GM23338 (cell line): ENCODE results near the gene SF3B3. TPM values are rescaled to one million over a fixed set of nuclear protein-coding genes. Genes with fewer than 3 reads are reported as not detected.

Source experiments
- ATAC-seq: fragments of 200-7000 bp; cut with Tn5 transposase; 3 replicates; pipeline ENCODE4 v1.9.1; 2020
- DNase-seq: peaks from one replicate; pipeline ENCODE4 v3.0.0-alpha.2; 2015; ENCODE audit warnings: low spot score
- H2AFZ ChIP-seq: fragments of 200-600 bp; sonication (generic); 2 replicates; pipeline ENCODE4 v1.8.0; 2016; ENCODE audit warnings: antibody characterized with exemption, mild to moderate bottlenecking, moderate library complexity
- H3F3A ChIP-seq: fragments of 200-600 bp; sonication (generic); replicated peaks from 2 replicates; pipeline ENCODE4 v1.8.0; 2017; ENCODE audit warnings: antibody characterized with exemption, mixed run types, low read depth
- H3K27ac ChIP-seq: fragments of 200-600 bp; sonication (generic); 2 replicates; pipeline ENCODE4 v1.6.1; 2016; ENCODE audit warnings: low read depth
- H3K27me3 ChIP-seq: fragments of 200-600 bp; sonication (generic); 2 replicates; pipeline ENCODE4 v1.8.0; 2016; ENCODE audit warnings: mild to moderate bottlenecking, mixed run types, moderate library complexity; ENCODE audit not compliant: insufficient read depth
- H3K36me3 ChIP-seq: fragments of 200-600 bp; sonication (generic); 2 replicates; pipeline ENCODE4 v1.8.0; 2016; ENCODE audit warnings: mild to moderate bottlenecking; ENCODE audit not compliant: insufficient read depth
- H3K4me1 ChIP-seq: fragments of 200-600 bp; sonication (generic); 2 replicates; pipeline ENCODE4 v1.8.0; 2016; ENCODE audit warnings: mild to moderate bottlenecking, moderate library complexity; ENCODE audit not compliant: insufficient read depth
- H3K4me2 ChIP-seq: fragments of 200-600 bp; sonication (generic); 2 replicates; pipeline ENCODE4 v1.7.1; 2017; ENCODE audit warnings: mixed run types
- H3K4me3 ChIP-seq: fragments of 200-600 bp; sonication (generic); 2 replicates; pipeline ENCODE4 v1.6.1; 2016; ENCODE audit warnings: mixed run types
- H3K79me2 ChIP-seq: fragments of 200-600 bp; sonication (generic); replicated peaks from 2 replicates; pipeline ENCODE4 v1.8.0; 2017; ENCODE audit warnings: mild to moderate bottlenecking; ENCODE audit not compliant: insufficient read depth
- H3K9me2 ChIP-seq: fragments of 200-600 bp; sonication (generic); 2 replicates; pipeline ENCODE4 v1.8.0; 2017; ENCODE audit not compliant: insufficient read depth
- H4K20me1 ChIP-seq: fragments of 200-600 bp; sonication (generic); replicated peaks from 2 replicates; pipeline ENCODE4 v1.8.0; 2017; ENCODE audit warnings: mild to moderate bottlenecking; ENCODE audit not compliant: insufficient read depth
- H3K27ac Mint-ChIP-seq: 2 replicates; pipeline ENCODE4 v1.8.0; 2020; ENCODE audit warnings: inconsistent platforms, mild to moderate bottlenecking, moderate library complexity, mixed read lengths
- H3K27me3 Mint-ChIP-seq: 3 replicates; pipeline ENCODE4 v1.8.0; 2022; ENCODE audit warnings: low read depth, mild to moderate bottlenecking, moderate library complexity, mixed read lengths, inconsistent platforms; ENCODE audit not compliant: insufficient read depth, poor library complexity
- H3K36me3 Mint-ChIP-seq: 3 replicates; pipeline ENCODE4 v1.8.0; 2021; ENCODE audit warnings: low read depth, mild to moderate bottlenecking, inconsistent platforms, moderate library complexity, mixed read lengths
- H3K4me1 Mint-ChIP-seq: 3 replicates; pipeline ENCODE4 v1.8.0; 2020; ENCODE audit warnings: mild to moderate bottlenecking, inconsistent platforms, mixed read lengths
- H3K4me3 Mint-ChIP-seq: 3 replicates; pipeline ENCODE4 v1.8.0; 2021; ENCODE audit warnings: moderate library complexity, mild to moderate bottlenecking, inconsistent platforms, mixed read lengths
- H3K9me3 Mint-ChIP-seq: 3 replicates; pipeline ENCODE4 v1.8.0; 2020; ENCODE audit warnings: moderate library complexity, mild to moderate bottlenecking, inconsistent platforms, mixed read lengths
- ETS1 ChIP-seq: IDR thresholded peaks from 2 replicates; pipeline ENCODE4 v1.6.1; 2016; ENCODE audit warnings: antibody characterized with exemption
- EZH2 ChIP-seq: fragments of 200-600 bp; sonication (generic); IDR thresholded peaks from one replicate; pipeline ENCODE4 v1.8.0; 2017; ENCODE audit warnings: antibody characterized with exemption, mild to moderate bottlenecking, low read depth; ENCODE audit not compliant: unreplicated experiment
- JUNB ChIP-seq: IDR thresholded peaks from one replicate; pipeline ENCODE4 v1.6.1; 2016; ENCODE audit warnings: antibody characterized with exemption; ENCODE audit not compliant: unreplicated experiment
- NANOG ChIP-seq: IDR thresholded peaks from 2 replicates; pipeline ENCODE4 v1.6.1; 2016; ENCODE audit warnings: antibody characterized with exemption, borderline replicate concordance
- POLR2AphosphoS5 ChIP-seq: IDR thresholded peaks from 2 replicates; pipeline ENCODE4 v1.6.1; 2016; ENCODE audit warnings: antibody characterized with exemption, low read depth
- STAT1 ChIP-seq: IDR thresholded peaks from one replicate; pipeline ENCODE4 v1.6.1; 2016; ENCODE audit warnings: antibody characterized with exemption; ENCODE audit not compliant: unreplicated experiment
- ZNF114 ChIP-seq: fragments of 250-450 bp; sonication (Bioruptor Pico); IDR thresholded peaks from 2 replicates; pipeline ENCODE4 v1.5.0; 2020; ENCODE audit warnings: mild to moderate bottlenecking, moderate library complexity
- ZNF331 ChIP-seq: fragments of 250-450 bp; sonication (Bioruptor Pico); IDR thresholded peaks from 2 replicates; pipeline ENCODE4 v1.5.0; 2020; ENCODE audit warnings: low read depth, mild to moderate bottlenecking, moderate library complexity
- polyA plus RNA-seq: library from polyadenylated mRNA; unstranded; fragments of >200 nt; fragmentation: Nextera tagmentation; extraction: Ambion mirVana; gene quantifications from 2 replicates; pipeline ENCODE4 v1.2.1, GENCODE V29; 2016
- total RNA-seq: library from RNA; depleted of rRNA; stranded (reverse); fragments of >200 nt; shearing (Covaris generic); gene quantifications from 2 replicates; pipeline ENCODE4 v1.2.3, GENCODE V29; 2014
- TF ChIP-seq, protein P1 (sequence below): IDR thresholded peaks from one replicate; pipeline ENCODE4 v1.6.1; 2018; ENCODE audit warnings: antibody characterized with exemption; ENCODE audit not compliant: unreplicated experiment

SF3B3 gene
- total and polyA plus RNA-seq, 2 experiments from 2014 or later, result 202 to 289 TPM

GRCh38 chr16:70480127-70481105, 43.2 kb upstream of the SF3B3 start:
- no peaks in the 10 kb centered on the region for H3K27me3 ChIP-seq
- no peaks in the 10 kb centered on the region for H3K4me1 ChIP-seq
- no peaks in the 10 kb centered on the region for H3K9me2 ChIP-seq
- H3K4me2 ChIP-seq, result no peak overlapping the region
- H3K4me3 Mint-ChIP-seq, result no peak overlapping the region
- no peak overlapping the region for H3K27ac ChIP-seq
- no peaks in the 10 kb centered on the region for H3K36me3 ChIP-seq
- no peak overlapping the region for H2AFZ ChIP-seq
- H3K4me3 ChIP-seq, result no peak overlapping the region
- no peaks in the 10 kb centered on the region for H3K79me2 ChIP-seq
- H3K27me3 Mint-ChIP-seq, result peaks cover 12% of the 10 kb centered on the region
- no peak overlapping the region for H3K27ac Mint-ChIP-seq
- ATAC-seq (no peak), DNase-seq (no peak)
- no peaks in the 10 kb centered on the region for H3F3A ChIP-seq
- H3K36me3 Mint-ChIP-seq, result peaks cover 12% of the 10 kb centered on the region
- peaks cover 9% of the 10 kb centered on the region; the same call in 2 of the 3 replicates for H3K4me1 Mint-ChIP-seq
- H4K20me1 ChIP-seq, result no peaks in the 10 kb centered on the region; the same call in 1 of the 2 replicates
- TF ChIP-seq EZH2 (no peak), JUNB (no peak), POLR2AphosphoS5 (no peak), ZNF331 (CRISPR knock-in tag) (no peak)
- TF ChIP-seq, protein P1, sequence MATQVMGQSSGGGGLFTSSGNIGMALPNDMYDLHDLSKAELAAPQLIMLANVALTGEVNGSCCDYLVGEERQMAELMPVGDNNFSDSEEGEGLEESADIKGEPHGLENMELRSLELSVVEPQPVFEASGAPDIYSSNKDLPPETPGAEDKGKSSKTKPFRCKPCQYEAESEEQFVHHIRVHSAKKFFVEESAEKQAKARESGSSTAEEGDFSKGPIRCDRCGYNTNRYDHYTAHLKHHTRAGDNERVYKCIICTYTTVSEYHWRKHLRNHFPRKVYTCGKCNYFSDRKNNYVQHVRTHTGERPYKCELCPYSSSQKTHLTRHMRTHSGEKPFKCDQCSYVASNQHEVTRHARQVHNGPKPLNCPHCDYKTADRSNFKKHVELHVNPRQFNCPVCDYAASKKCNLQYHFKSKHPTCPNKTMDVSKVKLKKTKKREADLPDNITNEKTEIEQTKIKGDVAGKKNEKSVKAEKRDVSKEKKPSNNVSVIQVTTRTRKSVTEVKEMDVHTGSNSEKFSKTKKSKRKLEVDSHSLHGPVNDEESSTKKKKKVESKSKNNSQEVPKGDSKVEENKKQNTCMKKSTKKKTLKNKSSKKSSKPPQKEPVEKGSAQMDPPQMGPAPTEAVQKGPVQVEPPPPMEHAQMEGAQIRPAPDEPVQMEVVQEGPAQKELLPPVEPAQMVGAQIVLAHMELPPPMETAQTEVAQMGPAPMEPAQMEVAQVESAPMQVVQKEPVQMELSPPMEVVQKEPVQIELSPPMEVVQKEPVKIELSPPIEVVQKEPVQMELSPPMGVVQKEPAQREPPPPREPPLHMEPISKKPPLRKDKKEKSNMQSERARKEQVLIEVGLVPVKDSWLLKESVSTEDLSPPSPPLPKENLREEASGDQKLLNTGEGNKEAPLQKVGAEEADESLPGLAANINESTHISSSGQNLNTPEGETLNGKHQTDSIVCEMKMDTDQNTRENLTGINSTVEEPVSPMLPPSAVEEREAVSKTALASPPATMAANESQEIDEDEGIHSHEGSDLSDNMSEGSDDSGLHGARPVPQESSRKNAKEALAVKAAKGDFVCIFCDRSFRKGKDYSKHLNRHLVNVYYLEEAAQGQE, result no peak
- H3K9me3 Mint-ChIP-seq, result no peaks in the 10 kb centered on the region

DNA sequence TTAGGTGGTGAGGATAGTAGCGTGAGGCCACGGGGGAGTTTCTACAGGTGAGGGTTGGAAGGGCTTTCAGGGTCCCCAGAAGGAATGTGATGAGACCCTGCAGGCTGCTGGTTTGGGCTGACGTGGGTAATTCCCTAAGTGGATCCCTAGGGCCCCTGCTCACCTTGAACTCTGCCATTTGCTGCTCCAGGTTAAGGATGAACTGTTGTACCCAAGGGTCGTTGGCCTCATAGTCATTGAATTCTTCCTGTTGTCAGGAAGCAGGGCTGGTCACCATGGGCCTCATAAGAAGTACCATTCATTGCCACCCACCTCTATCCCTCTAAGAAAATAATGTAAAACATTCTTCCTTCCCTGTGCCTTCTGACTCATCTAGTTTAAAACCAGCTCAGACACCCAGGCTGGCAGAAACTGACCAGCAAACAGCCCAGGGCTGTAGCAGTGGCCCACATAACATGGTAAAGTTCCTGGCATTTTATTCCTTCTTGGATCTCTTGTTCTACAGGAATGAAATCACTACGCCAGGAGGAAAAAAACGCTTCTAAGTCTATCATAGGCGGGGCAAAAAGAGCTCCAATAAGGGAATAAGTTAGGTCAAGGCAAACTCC, 41.6 kb upstream of the SF3B3 start:
- no peak overlapping the region; the same call in 2 of the 3 replicates for H3K4me3 Mint-ChIP-seq
- no peak for ATAC-seq
- TF ChIP-seq ZNF114 (CRISPR knock-in tag) (no peak), NANOG (no peak), POLR2AphosphoS5 (no peak), ETS1 (no peak), STAT1 (no peak), JUNB (no peak)

More for the DNA sequence above, 41.6 kb upstream of the SF3B3 start:
- Mint-ChIP-seq H3K27ac (no peak overlapping the region), H3K4me1 (peaks cover 9% of the 10 kb centered on the region; the same call in 2 of the 3 replicates), H3K27me3 (peaks cover 10% of the 10 kb centered on the region), H3K36me3 (peaks cover 17% of the 10 kb centered on the region), H3K9me3 (no peaks in the 10 kb centered on the region)
- H3K27ac ChIP-seq, result no peak overlapping the region
- H3K36me3 ChIP-seq, result no peaks in the 10 kb centered on the region
- H3K9me2 ChIP-seq, result no peaks in the 10 kb centered on the region
- DNase-seq, result no peak
- no peak overlapping the region for H2AFZ ChIP-seq
- H3K79me2 ChIP-seq, result no peaks in the 10 kb centered on the region
- H3K4me2 ChIP-seq, result no peak overlapping the region
- no peaks in the 10 kb centered on the region for H3K27me3 ChIP-seq
- H3F3A ChIP-seq, result no peaks in the 10 kb centered on the region
- no peaks in the 10 kb centered on the region for H3K4me1 ChIP-seq
- H3K4me3 ChIP-seq, result no peak overlapping the region
- no peaks in the 10 kb centered on the region; the same call in 1 of the 2 replicates for H4K20me1 ChIP-seq
